Measurements from ENCODE around the gene PYGO1.

Gene PYGO1

DNA sequence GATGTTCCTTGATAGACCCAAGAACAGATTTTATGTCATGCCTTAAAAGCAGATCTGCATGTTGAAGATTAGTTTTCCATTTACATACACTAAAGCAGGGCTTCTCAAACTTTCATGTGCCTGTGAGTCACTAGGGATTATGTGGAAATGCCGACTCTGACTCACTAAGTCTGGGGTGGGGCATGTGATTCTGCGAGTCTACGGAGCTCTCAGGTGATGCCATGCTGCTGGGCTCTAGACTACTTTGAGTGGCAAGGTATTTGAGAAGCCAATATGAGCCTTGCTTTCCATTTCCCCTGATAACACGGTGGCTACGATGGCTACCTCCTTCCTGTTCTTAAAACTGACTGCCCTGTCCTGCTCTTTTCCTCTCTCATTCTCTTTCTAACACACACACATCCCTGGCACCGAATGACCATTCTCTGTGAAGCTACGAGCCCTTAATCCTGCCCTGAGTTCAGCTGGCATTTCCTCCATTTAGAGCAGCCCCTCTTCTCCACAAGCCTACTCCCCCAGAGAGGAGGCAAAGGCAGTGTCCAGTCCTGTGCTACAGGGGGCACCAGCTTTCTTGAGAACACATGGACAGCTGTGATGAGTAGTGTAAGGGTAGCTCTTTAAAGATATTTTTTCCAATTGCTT lies 39.7 kb upstream of the PYGO1 start:
- TF ChIP-seq, protein P1, sequence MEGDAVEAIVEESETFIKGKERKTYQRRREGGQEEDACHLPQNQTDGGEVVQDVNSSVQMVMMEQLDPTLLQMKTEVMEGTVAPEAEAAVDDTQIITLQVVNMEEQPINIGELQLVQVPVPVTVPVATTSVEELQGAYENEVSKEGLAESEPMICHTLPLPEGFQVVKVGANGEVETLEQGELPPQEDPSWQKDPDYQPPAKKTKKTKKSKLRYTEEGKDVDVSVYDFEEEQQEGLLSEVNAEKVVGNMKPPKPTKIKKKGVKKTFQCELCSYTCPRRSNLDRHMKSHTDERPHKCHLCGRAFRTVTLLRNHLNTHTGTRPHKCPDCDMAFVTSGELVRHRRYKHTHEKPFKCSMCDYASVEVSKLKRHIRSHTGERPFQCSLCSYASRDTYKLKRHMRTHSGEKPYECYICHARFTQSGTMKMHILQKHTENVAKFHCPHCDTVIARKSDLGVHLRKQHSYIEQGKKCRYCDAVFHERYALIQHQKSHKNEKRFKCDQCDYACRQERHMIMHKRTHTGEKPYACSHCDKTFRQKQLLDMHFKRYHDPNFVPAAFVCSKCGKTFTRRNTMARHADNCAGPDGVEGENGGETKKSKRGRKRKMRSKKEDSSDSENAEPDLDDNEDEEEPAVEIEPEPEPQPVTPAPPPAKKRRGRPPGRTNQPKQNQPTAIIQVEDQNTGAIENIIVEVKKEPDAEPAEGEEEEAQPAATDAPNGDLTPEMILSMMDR (IDR thresholded peaks at IDR 0.05; ENCODE audit: extremely low read depth, insufficient read depth, missing control alignments), result no peak
- in situ Hi-C loops (cut with MboI; ENCODE audit: low pct_unique_long_range_greater_than_20kb, low sequenced_read_pairs, unreplicated experiment), result no loop called here
- DNase-seq (ENCODE audit: low spot score), result no peak

DNA sequence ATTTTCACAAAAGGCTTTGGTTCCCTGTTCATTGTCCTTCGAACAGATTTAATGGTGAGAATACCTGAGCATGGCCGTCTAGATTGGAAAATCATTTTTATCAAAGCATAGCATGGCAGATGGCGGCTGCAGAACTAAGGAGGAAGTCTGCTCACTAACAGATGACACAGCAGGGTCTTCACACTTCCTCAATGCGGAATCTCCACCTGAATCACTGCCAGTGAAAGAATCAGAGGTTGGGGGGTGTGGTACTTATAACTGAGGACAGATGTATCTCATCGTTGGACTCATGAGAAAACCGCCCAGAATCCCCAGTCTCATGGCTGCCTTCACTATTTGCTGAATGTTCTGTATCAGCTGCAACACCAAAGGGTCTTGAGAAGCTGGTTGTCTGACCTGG lies 31.6 kb upstream of the PYGO1 start:
- TF ChIP-seq, protein P1 (IDR thresholded peaks at IDR 0.05; ENCODE audit: extremely low read depth, insufficient read depth, missing control alignments), result no peak
- in situ Hi-C loops (cut with MboI; ENCODE audit: low pct_unique_long_range_greater_than_20kb, low sequenced_read_pairs, unreplicated experiment), result no loop called here
- no peak for DNase-seq (ENCODE audit: low spot score)

DNA sequence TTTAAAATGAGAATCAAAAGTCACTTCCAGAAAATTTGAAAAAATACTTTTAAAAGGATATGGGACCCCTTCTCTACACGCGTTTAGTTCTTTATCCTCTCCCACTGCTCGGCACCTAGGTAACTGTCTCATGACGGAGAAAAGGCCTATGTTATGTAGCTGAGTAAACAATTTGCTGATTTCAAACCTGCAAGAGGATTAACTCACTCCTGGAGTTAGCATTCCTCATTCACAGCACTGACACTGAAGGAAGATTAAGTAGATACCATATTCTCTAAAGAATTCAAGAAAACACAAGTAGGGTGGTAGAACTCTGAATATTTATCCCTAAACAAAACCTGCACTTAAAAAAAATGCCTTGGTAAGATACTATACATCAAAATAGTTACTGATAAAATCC lies 30.2 kb upstream of the PYGO1 start:
- in situ Hi-C loops (cut with MboI; ENCODE audit: low pct_unique_long_range_greater_than_20kb, low sequenced_read_pairs, unreplicated experiment), result no loop called here

DNA sequence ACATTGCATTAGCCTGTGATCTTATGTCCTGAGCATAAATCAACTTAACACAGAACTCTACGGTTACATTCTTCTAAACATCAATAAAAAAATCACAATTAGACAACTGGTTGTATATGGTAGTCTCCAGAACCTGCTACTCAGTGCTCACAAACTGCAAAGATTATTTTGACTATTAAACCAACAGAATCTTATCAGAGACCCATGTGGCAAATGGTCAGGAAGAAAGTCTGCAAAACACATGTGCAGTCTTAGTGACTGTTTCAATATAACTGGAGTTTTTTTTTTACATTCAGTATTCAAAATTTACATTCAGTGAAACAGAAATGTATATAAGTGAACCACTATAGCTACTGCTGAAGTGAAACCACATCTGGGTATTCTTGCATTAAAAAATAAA lies 27.3 kb upstream of the PYGO1 start:
- in situ Hi-C loops (cut with MboI; ENCODE audit: low pct_unique_long_range_greater_than_20kb, low sequenced_read_pairs, unreplicated experiment), result no loop called here
- no peak for DNase-seq (ENCODE audit: low spot score)
- TF ChIP-seq, protein P1 (IDR thresholded peaks at IDR 0.05; ENCODE audit: extremely low read depth, insufficient read depth, missing control alignments), result no peak

More for the DNA sequence above, 30.2 kb upstream of the PYGO1 start:
- TF ChIP-seq, protein P1 (IDR thresholded peaks at IDR 0.05; ENCODE audit: extremely low read depth, insufficient read depth, missing control alignments), result no peak
- no peak for DNase-seq (ENCODE audit: low spot score)

DNA sequence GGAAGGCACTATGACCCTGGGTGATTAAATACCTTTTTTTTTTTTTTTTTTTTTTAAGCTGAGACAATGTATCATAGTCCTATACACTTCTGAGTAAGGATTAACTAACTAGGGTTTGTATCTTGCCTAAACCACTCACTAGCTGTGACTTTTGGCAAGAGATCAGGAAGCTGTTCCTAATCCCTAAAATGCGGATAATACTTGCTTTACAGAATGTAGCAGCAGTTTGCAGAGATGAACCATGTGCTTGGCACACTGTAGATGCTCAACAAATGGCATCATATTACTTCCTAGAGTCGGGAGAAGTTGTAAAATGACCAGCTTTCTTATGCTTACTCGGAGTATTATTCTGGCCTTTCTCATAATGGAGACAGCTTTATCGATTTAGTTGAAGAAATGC lies 25.6 kb upstream of the PYGO1 start:
- TF ChIP-seq, protein P1 (IDR thresholded peaks at IDR 0.05; ENCODE audit: extremely low read depth, insufficient read depth, missing control alignments), result no peak
- no peak for DNase-seq (ENCODE audit: low spot score)
- in situ Hi-C loops (cut with MboI; ENCODE audit: low pct_unique_long_range_greater_than_20kb, low sequenced_read_pairs, unreplicated experiment), result no loop called here

DNA sequence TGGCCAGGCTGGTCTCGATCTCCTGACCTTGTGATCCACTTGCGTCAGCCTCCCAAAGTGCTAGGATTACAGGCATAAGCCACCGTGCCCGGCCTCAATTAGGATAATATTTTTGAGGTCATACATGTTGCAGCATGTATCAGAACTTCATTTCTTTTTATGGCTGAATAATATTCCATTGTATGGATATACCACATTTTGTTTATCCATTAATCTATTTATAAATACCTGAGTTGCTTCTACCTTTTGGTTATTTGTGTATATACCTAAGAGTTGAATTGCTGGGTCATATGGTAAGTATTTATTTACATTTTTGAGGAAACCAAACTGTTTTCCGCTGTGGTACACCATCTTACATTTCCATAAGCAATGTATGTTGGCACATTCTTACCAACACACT lies 18.1 kb upstream of the PYGO1 start:
- no peak for DNase-seq (ENCODE audit: low spot score)
- TF ChIP-seq, protein P1 (IDR thresholded peaks at IDR 0.05; ENCODE audit: extremely low read depth, insufficient read depth, missing control alignments), result no peak
- in situ Hi-C loops (cut with MboI; ENCODE audit: low pct_unique_long_range_greater_than_20kb, low sequenced_read_pairs, unreplicated experiment), result no loop called here

Data from GM13977 (cell line).